GM23338 (cell line): ENCODE measurements around the gene CYP24A1. TPM values are rescaled to one million over a fixed set of nuclear protein-coding genes. Genes with fewer than 3 reads are reported as not detected.

ENCODE experiments used
- ATAC-seq: fragments of 200-7000 bp; cut with Tn5 transposase; 3 replicates; pipeline ENCODE4 v1.9.1; 2020
- DNase-seq: peaks from one replicate; pipeline ENCODE4 v3.0.0-alpha.2; 2015; ENCODE audit warnings: low spot score
- H2AFZ ChIP-seq: fragments of 200-600 bp; sonication (generic); 2 replicates; pipeline ENCODE4 v1.8.0; 2016; ENCODE audit warnings: antibody characterized with exemption, mild to moderate bottlenecking, moderate library complexity
- H3F3A ChIP-seq: fragments of 200-600 bp; sonication (generic); replicated peaks from 2 replicates; pipeline ENCODE4 v1.8.0; 2017; ENCODE audit warnings: antibody characterized with exemption, mixed run types, low read depth
- H3K27ac ChIP-seq: fragments of 200-600 bp; sonication (generic); 2 replicates; pipeline ENCODE4 v1.6.1; 2016; ENCODE audit warnings: low read depth
- H3K27me3 ChIP-seq: fragments of 200-600 bp; sonication (generic); 2 replicates; pipeline ENCODE4 v1.8.0; 2016; ENCODE audit warnings: mild to moderate bottlenecking, mixed run types, moderate library complexity; ENCODE audit not compliant: insufficient read depth
- H3K36me3 ChIP-seq: fragments of 200-600 bp; sonication (generic); 2 replicates; pipeline ENCODE4 v1.8.0; 2016; ENCODE audit warnings: mild to moderate bottlenecking; ENCODE audit not compliant: insufficient read depth
- H3K4me1 ChIP-seq: fragments of 200-600 bp; sonication (generic); 2 replicates; pipeline ENCODE4 v1.8.0; 2016; ENCODE audit warnings: mild to moderate bottlenecking, moderate library complexity; ENCODE audit not compliant: insufficient read depth
- H3K4me2 ChIP-seq: fragments of 200-600 bp; sonication (generic); 2 replicates; pipeline ENCODE4 v1.7.1; 2017; ENCODE audit warnings: mixed run types
- H3K4me3 ChIP-seq: fragments of 200-600 bp; sonication (generic); 2 replicates; pipeline ENCODE4 v1.6.1; 2016; ENCODE audit warnings: mixed run types
- H3K79me2 ChIP-seq: fragments of 200-600 bp; sonication (generic); replicated peaks from 2 replicates; pipeline ENCODE4 v1.8.0; 2017; ENCODE audit warnings: mild to moderate bottlenecking; ENCODE audit not compliant: insufficient read depth
- H3K9me2 ChIP-seq: fragments of 200-600 bp; sonication (generic); 2 replicates; pipeline ENCODE4 v1.8.0; 2017; ENCODE audit not compliant: insufficient read depth
- H4K20me1 ChIP-seq: fragments of 200-600 bp; sonication (generic); replicated peaks from 2 replicates; pipeline ENCODE4 v1.8.0; 2017; ENCODE audit warnings: mild to moderate bottlenecking; ENCODE audit not compliant: insufficient read depth
- H3K27ac Mint-ChIP-seq: 2 replicates; pipeline ENCODE4 v1.8.0; 2020; ENCODE audit warnings: inconsistent platforms, mild to moderate bottlenecking, moderate library complexity, mixed read lengths
- H3K27me3 Mint-ChIP-seq: 3 replicates; pipeline ENCODE4 v1.8.0; 2022; ENCODE audit warnings: low read depth, mild to moderate bottlenecking, moderate library complexity, mixed read lengths, inconsistent platforms; ENCODE audit not compliant: insufficient read depth, poor library complexity
- H3K36me3 Mint-ChIP-seq: 3 replicates; pipeline ENCODE4 v1.8.0; 2021; ENCODE audit warnings: low read depth, mild to moderate bottlenecking, inconsistent platforms, moderate library complexity, mixed read lengths
- H3K4me1 Mint-ChIP-seq: 3 replicates; pipeline ENCODE4 v1.8.0; 2020; ENCODE audit warnings: mild to moderate bottlenecking, inconsistent platforms, mixed read lengths
- H3K4me3 Mint-ChIP-seq: 3 replicates; pipeline ENCODE4 v1.8.0; 2021; ENCODE audit warnings: moderate library complexity, mild to moderate bottlenecking, inconsistent platforms, mixed read lengths
- H3K9me3 Mint-ChIP-seq: 3 replicates; pipeline ENCODE4 v1.8.0; 2020; ENCODE audit warnings: moderate library complexity, mild to moderate bottlenecking, inconsistent platforms, mixed read lengths
- ETS1 ChIP-seq: IDR thresholded peaks from 2 replicates; pipeline ENCODE4 v1.6.1; 2016; ENCODE audit warnings: antibody characterized with exemption
- EZH2 ChIP-seq: fragments of 200-600 bp; sonication (generic); IDR thresholded peaks from one replicate; pipeline ENCODE4 v1.8.0; 2017; ENCODE audit warnings: antibody characterized with exemption, mild to moderate bottlenecking, low read depth; ENCODE audit not compliant: unreplicated experiment
- EZH2phosphoT487 ChIP-seq: fragments of 200-600 bp; sonication (generic); IDR thresholded peaks from one replicate; pipeline ENCODE4 v1.8.1; 2018; ENCODE audit warnings: antibody characterized with exemption; ENCODE audit not compliant: unreplicated experiment
- JUNB ChIP-seq: IDR thresholded peaks from one replicate; pipeline ENCODE4 v1.6.1; 2016; ENCODE audit warnings: antibody characterized with exemption; ENCODE audit not compliant: unreplicated experiment
- NANOG ChIP-seq: IDR thresholded peaks from 2 replicates; pipeline ENCODE4 v1.6.1; 2016; ENCODE audit warnings: antibody characterized with exemption, borderline replicate concordance
- POLR2AphosphoS5 ChIP-seq: IDR thresholded peaks from 2 replicates; pipeline ENCODE4 v1.6.1; 2016; ENCODE audit warnings: antibody characterized with exemption, low read depth
- REST ChIP-seq: IDR thresholded peaks from one replicate; pipeline ENCODE4 v1.6.1; 2018; ENCODE audit warnings: antibody characterized with exemption; ENCODE audit not compliant: unreplicated experiment
- STAT1 ChIP-seq: IDR thresholded peaks from one replicate; pipeline ENCODE4 v1.6.1; 2016; ENCODE audit warnings: antibody characterized with exemption; ENCODE audit not compliant: unreplicated experiment
- ZNF114 ChIP-seq: fragments of 250-450 bp; sonication (Bioruptor Pico); IDR thresholded peaks from 2 replicates; pipeline ENCODE4 v1.5.0; 2020; ENCODE audit warnings: mild to moderate bottlenecking, moderate library complexity
- ZNF331 ChIP-seq: fragments of 250-450 bp; sonication (Bioruptor Pico); IDR thresholded peaks from 2 replicates; pipeline ENCODE4 v1.5.0; 2020; ENCODE audit warnings: low read depth, mild to moderate bottlenecking, moderate library complexity
- polyA plus RNA-seq: library from polyadenylated mRNA; unstranded; fragments of >200 nt; fragmentation: Nextera tagmentation; extraction: Ambion mirVana; gene quantifications from 2 replicates; pipeline ENCODE4 v1.2.1, GENCODE V29; 2016
- total RNA-seq: library from RNA; depleted of rRNA; stranded (reverse); fragments of >200 nt; shearing (Covaris generic); gene quantifications from 2 replicates; pipeline ENCODE4 v1.2.3, GENCODE V29; 2014

Gene CYP24A1
- total and polyA plus RNA-seq, 2 experiments from 2014 or later, result 0.10 TPM; not detected in 1

GRCh38 chr20:54140927-54141566, 32.7 kb downstream of the CYP24A1 start (continued):
- TF ChIP-seq ETS1 (no peak), EZH2 (no peak), JUNB (no peak), STAT1 (no peak), EZH2phosphoT487 (no peak), REST (no peak)

GRCh38 chr20:54140486-54140885, 33.3 kb downstream of the CYP24A1 start:
- Histone ChIP-seq H3K9me2 (no peaks in the 10 kb centered on the region), H3K4me3 (no peak overlapping the region), H3K27ac (no peak overlapping the region), H2AFZ (no peak overlapping the region), H3K27me3 (no peaks in the 10 kb centered on the region), H4K20me1 (no peaks in the 10 kb centered on the region), H3K4me2 (no peak overlapping the region), H3K36me3 (no peaks in the 10 kb centered on the region), H3K4me1 (no peaks in the 10 kb centered on the region), H3K79me2 (no peaks in the 10 kb centered on the region), H3F3A (no peaks in the 10 kb centered on the region)
- Mint-ChIP-seq H3K36me3 (no peaks in the 10 kb centered on the region), H3K27ac (no peak overlapping the region), H3K9me3 (peaks cover 3% of the 10 kb centered on the region; the same call in 1 of the 3 replicates), H3K4me1 (no peaks in the 10 kb centered on the region), H3K4me3 (no peak overlapping the region), H3K27me3 (no peaks in the 10 kb centered on the region)
- TF ChIP-seq EZH2phosphoT487, result no peak
- no peak for TF ChIP-seq POLR2AphosphoS5
- no peak for TF ChIP-seq ZNF114 (CRISPR knock-in tag)
- no peak for TF ChIP-seq NANOG
- TF ChIP-seq ZNF331 (CRISPR knock-in tag), result no peak
- no peak for ATAC-seq
- DNase-seq, result no peak

GRCh38 chr20:54140067-54140466, 33.7 kb downstream of the CYP24A1 start:
- no peak for ATAC-seq
- Histone ChIP-seq H3K27ac (no peak overlapping the region), H3F3A (no peaks in the 10 kb centered on the region), H3K4me3 (no peak overlapping the region), H3K27me3 (no peaks in the 10 kb centered on the region), H3K36me3 (no peaks in the 10 kb centered on the region), H4K20me1 (no peaks in the 10 kb centered on the region), H2AFZ (no peak overlapping the region), H3K4me2 (no peak overlapping the region), H3K9me2 (no peaks in the 10 kb centered on the region), H3K79me2 (no peaks in the 10 kb centered on the region), H3K4me1 (no peaks in the 10 kb centered on the region)
- Mint-ChIP-seq H3K27me3 (no peaks in the 10 kb centered on the region), H3K4me3 (no peak overlapping the region), H3K36me3 (no peaks in the 10 kb centered on the region), H3K27ac (no peak overlapping the region; the same call in 1 of the 2 replicates), H3K9me3 (peaks cover 3% of the 10 kb centered on the region; the same call in 1 of the 3 replicates), H3K4me1 (no peaks in the 10 kb centered on the region)
- no peak for DNase-seq
- no peak for TF ChIP-seq ETS1
